ENCODE results near the gene FBXL20. TPM values are rescaled to one million over a fixed set of nuclear protein-coding genes. Genes with fewer than 3 reads are reported as not detected.

The FBXL20 gene
- polyA plus RNA-seq, 1 donor (not counting 4 experiments of a cell fraction or from before 2014, with no cell fraction given), result 4.9 TPM

DNA sequence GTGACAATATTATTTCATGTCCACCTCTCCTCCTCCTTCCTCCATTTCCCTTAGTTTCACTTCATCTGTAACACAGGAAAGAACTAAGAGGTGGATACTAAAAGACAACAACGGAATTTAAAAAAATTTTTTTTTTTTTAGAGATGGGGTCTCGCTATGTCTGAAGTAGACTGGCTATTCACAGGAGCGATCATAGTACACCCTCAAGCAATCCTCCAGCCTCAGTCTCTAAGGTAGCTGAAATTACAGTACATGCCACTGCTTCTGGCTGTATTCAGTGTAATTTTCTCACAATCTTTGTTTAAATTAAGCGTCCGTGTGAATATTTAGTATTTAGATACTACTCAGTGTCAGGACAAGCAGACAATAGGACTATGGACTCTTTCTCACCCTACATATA is 35.6 kb downstream of the FBXL20 start:
- DNase-seq (ENCODE audit: low read depth, low spot score), result no peak
- no peaks in the 10 kb centered on the region for H3K36me3 ChIP-seq (ENCODE audit: control insufficient read depth in 2 of 2, extremely low read depth in 1 of 2, insufficient read depth in 2 of 2, low read length in 2 of 2)
- H3K4me2 ChIP-seq (ENCODE audit: control insufficient read depth, extremely low read depth, insufficient read depth, low read depth, low read length), result no peak overlapping the region
- no peaks in the 10 kb centered on the region for H3K79me2 ChIP-seq (ENCODE audit: control insufficient read depth, insufficient read depth, low read length)
- H3K27me3 ChIP-seq (ENCODE audit: control insufficient read depth, extremely low read depth, insufficient read depth, low read length), result no peaks in the 10 kb centered on the region
- no peak overlapping the region for H3K4me3 ChIP-seq (ENCODE audit: control insufficient read depth in 2 of 3, extremely low read depth in 1 of 3, insufficient read depth in 2 of 3, low read depth in 1 of 3, low read length in 3 of 3)
- no peak for FAIRE-seq
- H3K4me1 ChIP-seq (ENCODE audit: control insufficient read depth, extremely low read depth, insufficient read depth, low read length), result no peaks in the 10 kb centered on the region
- H3K9me3 ChIP-seq (ENCODE audit: control insufficient read depth, low read depth, low read length), result no peaks in the 10 kb centered on the region
- no peak overlapping the region for H2AFZ ChIP-seq (ENCODE audit: control insufficient read depth, low read length)
- H3K9ac ChIP-seq (ENCODE audit: control insufficient read depth, extremely low read depth, insufficient read depth, low read length), result no peak overlapping the region
- H4K20me1 ChIP-seq (ENCODE audit: control insufficient read depth, extremely low read depth, insufficient read depth, low read length), result no peaks in the 10 kb centered on the region
- H3K27ac ChIP-seq (ENCODE audit: control insufficient read depth, insufficient read depth, low read length), result no peak overlapping the region
- TF ChIP-seq, protein P1, sequence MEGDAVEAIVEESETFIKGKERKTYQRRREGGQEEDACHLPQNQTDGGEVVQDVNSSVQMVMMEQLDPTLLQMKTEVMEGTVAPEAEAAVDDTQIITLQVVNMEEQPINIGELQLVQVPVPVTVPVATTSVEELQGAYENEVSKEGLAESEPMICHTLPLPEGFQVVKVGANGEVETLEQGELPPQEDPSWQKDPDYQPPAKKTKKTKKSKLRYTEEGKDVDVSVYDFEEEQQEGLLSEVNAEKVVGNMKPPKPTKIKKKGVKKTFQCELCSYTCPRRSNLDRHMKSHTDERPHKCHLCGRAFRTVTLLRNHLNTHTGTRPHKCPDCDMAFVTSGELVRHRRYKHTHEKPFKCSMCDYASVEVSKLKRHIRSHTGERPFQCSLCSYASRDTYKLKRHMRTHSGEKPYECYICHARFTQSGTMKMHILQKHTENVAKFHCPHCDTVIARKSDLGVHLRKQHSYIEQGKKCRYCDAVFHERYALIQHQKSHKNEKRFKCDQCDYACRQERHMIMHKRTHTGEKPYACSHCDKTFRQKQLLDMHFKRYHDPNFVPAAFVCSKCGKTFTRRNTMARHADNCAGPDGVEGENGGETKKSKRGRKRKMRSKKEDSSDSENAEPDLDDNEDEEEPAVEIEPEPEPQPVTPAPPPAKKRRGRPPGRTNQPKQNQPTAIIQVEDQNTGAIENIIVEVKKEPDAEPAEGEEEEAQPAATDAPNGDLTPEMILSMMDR (optimal IDR thresholded peaks at IDR 0.05 in 1 of 3, IDR thresholded peaks at IDR 0.05 in 1 of 3, conservative IDR thresholded peaks at IDR 0.05 in 1 of 3; ENCODE audit: extremely low read depth in 1 of 3, insufficient read depth in 2 of 3, low read length in 3 of 3), result no peak
- no peak for TF ChIP-seq EZH2 (IDR thresholded peaks at IDR 0.05; ENCODE audit: low read length)
- dilution Hi-C loops (cut with MboI; ENCODE audit: extremely low pct_ligation_motif_present, low sequenced_read_pairs), result no loop called here
- H3K9me1 ChIP-seq (ENCODE audit: control insufficient read depth, extremely low read depth, insufficient read depth, low read length), result no peaks in the 10 kb centered on the region

GRCh38 chr17:39365242-39365641 is 36.2 kb downstream of the FBXL20 start:
- dilution Hi-C loops (cut with MboI; ENCODE audit: extremely low pct_ligation_motif_present, low sequenced_read_pairs), result no loop called here
- DNase-seq (ENCODE audit: low read depth, low spot score), result no peak
- H3K9me3 ChIP-seq (ENCODE audit: control insufficient read depth, low read depth, low read length), result no peaks in the 10 kb centered on the region
- TF ChIP-seq, protein P1 (optimal IDR thresholded peaks at IDR 0.05 in 1 of 3, IDR thresholded peaks at IDR 0.05 in 1 of 3, conservative IDR thresholded peaks at IDR 0.05 in 1 of 3; ENCODE audit: extremely low read depth in 1 of 3, insufficient read depth in 2 of 3, low read length in 3 of 3), result no peak
- TF ChIP-seq EZH2 (IDR thresholded peaks at IDR 0.05; ENCODE audit: low read length), result no peak
- H3K9me1 ChIP-seq (ENCODE audit: control insufficient read depth, extremely low read depth, insufficient read depth, low read length), result no peaks in the 10 kb centered on the region
- H3K9ac ChIP-seq (ENCODE audit: control insufficient read depth, extremely low read depth, insufficient read depth, low read length), result no peak overlapping the region
- no peaks in the 10 kb centered on the region for H3K4me1 ChIP-seq (ENCODE audit: control insufficient read depth, extremely low read depth, insufficient read depth, low read length)
- no peaks in the 10 kb centered on the region for H4K20me1 ChIP-seq (ENCODE audit: control insufficient read depth, extremely low read depth, insufficient read depth, low read length)
- no peak for FAIRE-seq
- no peak overlapping the region for H3K4me2 ChIP-seq (ENCODE audit: control insufficient read depth, extremely low read depth, insufficient read depth, low read depth, low read length)
- no peak overlapping the region for H2AFZ ChIP-seq (ENCODE audit: control insufficient read depth, low read length)
- no peaks in the 10 kb centered on the region for H3K36me3 ChIP-seq (ENCODE audit: control insufficient read depth in 2 of 2, extremely low read depth in 1 of 2, insufficient read depth in 2 of 2, low read length in 2 of 2)
- H3K4me3 ChIP-seq (ENCODE audit: control insufficient read depth in 2 of 3, extremely low read depth in 1 of 3, insufficient read depth in 2 of 3, low read depth in 1 of 3, low read length in 3 of 3), result no peak overlapping the region
- no peaks in the 10 kb centered on the region for H3K79me2 ChIP-seq (ENCODE audit: control insufficient read depth, insufficient read depth, low read length)
- H3K27me3 ChIP-seq (ENCODE audit: control insufficient read depth, extremely low read depth, insufficient read depth, low read length), result no peaks in the 10 kb centered on the region
- H3K27ac ChIP-seq (ENCODE audit: control insufficient read depth, insufficient read depth, low read length), result no peak overlapping the region
